SU-DHL-6 (cell line): ENCODE data around the gene VPS4B.

Source experiments
- CTCF ChIP-seq: fragments of 200-600 bp; sonication (generic); IDR thresholded peaks from one replicate; pipeline ENCODE4 v1.5.1; 2017; ENCODE audit warnings: antibody characterized with exemption, mild to moderate bottlenecking, low read length, moderate library complexity; ENCODE audit not compliant: insufficient read depth, poor library complexity, severe bottlenecking
- EZH2phosphoT487 ChIP-seq: fragments of 200-600 bp; sonication (generic), shearing (Covaris generic); conservative IDR thresholded peaks from 2 replicates; pipeline ENCODE4 v1.6.1; 2018; ENCODE audit warnings: mild to moderate bottlenecking, antibody characterized with exemption, low read length, moderate library complexity, mixed read lengths

- TF ChIP-seq CTCF, result no peak
- TF ChIP-seq EZH2phosphoT487, result no peak
Measured at GRCh38 chr18:63356272-63356896, 65.9 kb downstream of the VPS4B start.
